ENCODE results near the gene GALNS. TPM values are rescaled to one million over a fixed set of nuclear protein-coding genes. Genes with fewer than 3 reads are reported as not detected.

GALNS gene
- total and polyA plus RNA-seq, 2 of the 13 experiments (the other 11 are each of a cell fraction or from before 2014, with no cell fraction given): 9.2 to 9.8 TPM

DNA sequence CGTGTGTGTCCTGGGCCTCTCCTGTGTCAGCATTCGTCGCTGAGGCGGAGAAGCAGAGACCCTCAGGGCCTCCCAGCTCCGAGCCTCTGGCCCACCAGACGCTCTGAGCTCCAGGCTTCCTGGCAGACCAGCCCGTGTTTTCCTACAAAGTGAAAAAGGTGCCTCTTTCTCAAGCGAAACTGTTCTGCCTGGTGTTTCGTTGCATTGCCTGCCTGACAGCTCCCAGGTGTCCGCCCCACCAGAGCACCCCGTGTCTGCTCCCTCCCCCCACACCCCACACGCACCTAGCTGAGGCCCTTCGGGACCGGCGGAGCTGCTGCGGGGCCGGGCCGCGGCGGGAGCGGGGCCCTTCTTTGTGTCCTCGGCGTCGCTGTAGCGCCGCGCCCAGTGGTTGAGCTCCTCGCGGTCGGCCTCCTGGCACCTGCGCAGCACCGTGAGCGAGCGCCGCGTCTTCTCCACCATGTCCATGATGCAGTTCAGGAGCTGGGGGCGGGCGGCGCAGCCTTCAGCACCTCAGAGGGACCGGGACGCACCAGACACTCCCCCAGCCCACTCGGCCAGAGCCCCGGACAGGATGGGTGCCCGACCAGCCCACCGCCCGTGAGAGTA is 24.4 kb upstream of the GALNS start (continued):
- TF ChIP-seq, protein P1, sequence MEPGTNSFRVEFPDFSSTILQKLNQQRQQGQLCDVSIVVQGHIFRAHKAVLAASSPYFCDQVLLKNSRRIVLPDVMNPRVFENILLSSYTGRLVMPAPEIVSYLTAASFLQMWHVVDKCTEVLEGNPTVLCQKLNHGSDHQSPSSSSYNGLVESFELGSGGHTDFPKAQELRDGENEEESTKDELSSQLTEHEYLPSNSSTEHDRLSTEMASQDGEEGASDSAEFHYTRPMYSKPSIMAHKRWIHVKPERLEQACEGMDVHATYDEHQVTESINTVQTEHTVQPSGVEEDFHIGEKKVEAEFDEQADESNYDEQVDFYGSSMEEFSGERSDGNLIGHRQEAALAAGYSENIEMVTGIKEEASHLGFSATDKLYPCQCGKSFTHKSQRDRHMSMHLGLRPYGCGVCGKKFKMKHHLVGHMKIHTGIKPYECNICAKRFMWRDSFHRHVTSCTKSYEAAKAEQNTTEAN (CRISPR knock-in tag; conservative IDR thresholded peaks at IDR 0.05): no peak
- no peak for TF ChIP-seq ZNF12 (CRISPR knock-in tag; IDR thresholded peaks at IDR 0.05)
- no peak for TF ChIP-seq KMT2A (CRISPR knock-in tag; IDR thresholded peaks at IDR 0.05)
- TF ChIP-seq, protein P2, sequence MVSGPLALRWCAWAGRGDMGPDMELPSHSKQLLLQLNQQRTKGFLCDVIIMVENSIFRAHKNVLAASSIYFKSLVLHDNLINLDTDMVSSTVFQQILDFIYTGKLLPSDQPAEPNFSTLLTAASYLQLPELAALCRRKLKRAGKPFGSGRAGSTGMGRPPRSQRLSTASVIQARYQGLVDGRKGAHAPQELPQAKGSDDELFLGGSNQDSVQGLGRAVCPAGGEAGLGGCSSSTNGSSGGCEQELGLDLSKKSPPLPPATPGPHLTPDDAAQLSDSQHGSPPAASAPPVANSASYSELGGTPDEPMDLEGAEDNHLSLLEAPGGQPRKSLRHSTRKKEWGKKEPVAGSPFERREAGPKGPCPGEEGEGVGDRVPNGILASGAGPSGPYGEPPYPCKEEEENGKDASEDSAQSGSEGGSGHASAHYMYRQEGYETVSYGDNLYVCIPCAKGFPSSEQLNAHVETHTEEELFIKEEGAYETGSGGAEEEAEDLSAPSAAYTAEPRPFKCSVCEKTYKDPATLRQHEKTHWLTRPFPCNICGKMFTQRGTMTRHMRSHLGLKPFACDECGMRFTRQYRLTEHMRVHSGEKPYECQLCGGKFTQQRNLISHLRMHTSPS (CRISPR knock-in tag; IDR thresholded peaks at IDR 0.05; ENCODE audit: low read depth): no peak
- no peak for TF ChIP-seq ZEB1 (IDR thresholded peaks at IDR 0.05; ENCODE audit: insufficient replicate concordance, low read depth)
- TF ChIP-seq, protein P3, sequence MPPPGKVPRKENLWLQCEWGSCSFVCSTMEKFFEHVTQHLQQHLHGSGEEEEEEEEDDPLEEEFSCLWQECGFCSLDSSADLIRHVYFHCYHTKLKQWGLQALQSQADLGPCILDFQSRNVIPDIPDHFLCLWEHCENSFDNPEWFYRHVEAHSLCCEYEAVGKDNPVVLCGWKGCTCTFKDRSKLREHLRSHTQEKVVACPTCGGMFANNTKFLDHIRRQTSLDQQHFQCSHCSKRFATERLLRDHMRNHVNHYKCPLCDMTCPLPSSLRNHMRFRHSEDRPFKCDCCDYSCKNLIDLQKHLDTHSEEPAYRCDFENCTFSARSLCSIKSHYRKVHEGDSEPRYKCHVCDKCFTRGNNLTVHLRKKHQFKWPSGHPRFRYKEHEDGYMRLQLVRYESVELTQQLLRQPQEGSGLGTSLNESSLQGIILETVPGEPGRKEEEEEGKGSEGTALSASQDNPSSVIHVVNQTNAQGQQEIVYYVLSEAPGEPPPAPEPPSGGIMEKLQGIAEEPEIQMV (CRISPR knock-in tag; IDR thresholded peaks at IDR 0.05; ENCODE audit: low read depth): 0 out of 2 replicates have a peak, but pooled peaks have one; percentile 12
- no peak for TF ChIP-seq JUNB (CRISPR knock-in tag; IDR thresholded peaks at IDR 0.05; ENCODE audit: borderline replicate concordance)
- TF ChIP-seq ZNF776 (CRISPR knock-in tag; IDR thresholded peaks at IDR 0.05): peak; percentile 45; the same call in 1 of the 2 replicates
- no peak for TF ChIP-seq GATA4 (IDR thresholded peaks at IDR 0.05; ENCODE audit: borderline replicate concordance, low read depth)
- TF ChIP-seq, protein P4, sequence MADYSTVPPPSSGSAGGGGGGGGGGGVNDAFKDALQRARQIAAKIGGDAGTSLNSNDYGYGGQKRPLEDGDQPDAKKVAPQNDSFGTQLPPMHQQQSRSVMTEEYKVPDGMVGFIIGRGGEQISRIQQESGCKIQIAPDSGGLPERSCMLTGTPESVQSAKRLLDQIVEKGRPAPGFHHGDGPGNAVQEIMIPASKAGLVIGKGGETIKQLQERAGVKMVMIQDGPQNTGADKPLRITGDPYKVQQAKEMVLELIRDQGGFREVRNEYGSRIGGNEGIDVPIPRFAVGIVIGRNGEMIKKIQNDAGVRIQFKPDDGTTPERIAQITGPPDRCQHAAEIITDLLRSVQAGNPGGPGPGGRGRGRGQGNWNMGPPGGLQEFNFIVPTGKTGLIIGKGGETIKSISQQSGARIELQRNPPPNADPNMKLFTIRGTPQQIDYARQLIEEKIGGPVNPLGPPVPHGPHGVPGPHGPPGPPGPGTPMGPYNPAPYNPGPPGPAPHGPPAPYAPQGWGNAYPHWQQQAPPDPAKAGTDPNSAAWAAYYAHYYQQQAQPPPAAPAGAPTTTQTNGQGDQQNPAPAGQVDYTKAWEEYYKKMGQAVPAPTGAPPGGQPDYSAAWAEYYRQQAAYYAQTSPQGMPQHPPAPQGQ (CRISPR knock-in tag; IDR thresholded peaks at IDR 0.05; ENCODE audit: borderline replicate concordance): no peak
- no peak for TF ChIP-seq ZNF644 (CRISPR knock-in tag; IDR thresholded peaks at IDR 0.05; ENCODE audit: low read depth)
- no peak for TF ChIP-seq SAFB2 (CRISPR knock-in tag; IDR thresholded peaks at IDR 0.05; ENCODE audit: borderline replicate concordance, low read depth)
- no peak for TF ChIP-seq ZNF605 (CRISPR knock-in tag; IDR thresholded peaks at IDR 0.05)
- no peak for TF ChIP-seq ZNF761 (CRISPR knock-in tag; conservative IDR thresholded peaks at IDR 0.05)
- TF ChIP-seq, protein P5, sequence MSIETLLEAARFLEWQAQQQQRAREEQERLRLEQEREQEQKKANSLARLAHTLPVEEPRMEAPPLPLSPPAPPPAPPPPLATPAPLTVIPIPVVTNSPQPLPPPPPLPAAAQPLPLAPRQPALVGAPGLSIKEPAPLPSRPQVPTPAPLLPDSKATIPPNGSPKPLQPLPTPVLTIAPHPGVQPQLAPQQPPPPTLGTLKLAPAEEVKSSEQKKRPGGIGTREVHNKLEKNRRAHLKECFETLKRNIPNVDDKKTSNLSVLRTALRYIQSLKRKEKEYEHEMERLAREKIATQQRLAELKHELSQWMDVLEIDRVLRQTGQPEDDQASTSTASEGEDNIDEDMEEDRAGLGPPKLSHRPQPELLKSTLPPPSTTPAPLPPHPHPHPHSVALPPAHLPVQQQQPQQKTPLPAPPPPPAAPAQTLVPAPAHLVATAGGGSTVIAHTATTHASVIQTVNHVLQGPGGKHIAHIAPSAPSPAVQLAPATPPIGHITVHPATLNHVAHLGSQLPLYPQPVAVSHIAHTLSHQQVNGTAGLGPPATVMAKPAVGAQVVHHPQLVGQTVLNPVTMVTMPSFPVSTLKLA (IDR thresholded peaks at IDR 0.05): no peak
- no peak for TF ChIP-seq KLF15 (CRISPR knock-in tag; IDR thresholded peaks at IDR 0.05; ENCODE audit: borderline replicate concordance)
- TF ChIP-seq, protein P6, sequence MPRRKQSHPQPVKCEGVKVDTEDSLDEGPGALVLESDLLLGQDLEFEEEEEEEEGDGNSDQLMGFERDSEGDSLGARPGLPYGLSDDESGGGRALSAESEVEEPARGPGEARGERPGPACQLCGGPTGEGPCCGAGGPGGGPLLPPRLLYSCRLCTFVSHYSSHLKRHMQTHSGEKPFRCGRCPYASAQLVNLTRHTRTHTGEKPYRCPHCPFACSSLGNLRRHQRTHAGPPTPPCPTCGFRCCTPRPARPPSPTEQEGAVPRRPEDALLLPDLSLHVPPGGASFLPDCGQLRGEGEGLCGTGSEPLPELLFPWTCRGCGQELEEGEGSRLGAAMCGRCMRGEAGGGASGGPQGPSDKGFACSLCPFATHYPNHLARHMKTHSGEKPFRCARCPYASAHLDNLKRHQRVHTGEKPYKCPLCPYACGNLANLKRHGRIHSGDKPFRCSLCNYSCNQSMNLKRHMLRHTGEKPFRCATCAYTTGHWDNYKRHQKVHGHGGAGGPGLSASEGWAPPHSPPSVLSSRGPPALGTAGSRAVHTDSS (CRISPR knock-in tag; conservative IDR thresholded peaks at IDR 0.05): no peak
- TF ChIP-seq ZNF337 (CRISPR knock-in tag; IDR thresholded peaks at IDR 0.05; ENCODE audit: borderline replicate concordance, low read depth): no peak
